Measurements from ENCODE around the gene TMEM25. TPM values are rescaled to one million over a fixed set of nuclear protein-coding genes. Genes with fewer than 3 reads are reported as not detected.
A peak's percentile ranks its signal among the peaks of the same experiment; 100 is the strongest.

The TMEM25 gene
- total and polyA plus RNA-seq, 2 of the 13 experiments (the other 11 are each of a cell fraction or from before 2014, with no cell fraction given) = 7.5 to 17.2 TPM

DNA sequence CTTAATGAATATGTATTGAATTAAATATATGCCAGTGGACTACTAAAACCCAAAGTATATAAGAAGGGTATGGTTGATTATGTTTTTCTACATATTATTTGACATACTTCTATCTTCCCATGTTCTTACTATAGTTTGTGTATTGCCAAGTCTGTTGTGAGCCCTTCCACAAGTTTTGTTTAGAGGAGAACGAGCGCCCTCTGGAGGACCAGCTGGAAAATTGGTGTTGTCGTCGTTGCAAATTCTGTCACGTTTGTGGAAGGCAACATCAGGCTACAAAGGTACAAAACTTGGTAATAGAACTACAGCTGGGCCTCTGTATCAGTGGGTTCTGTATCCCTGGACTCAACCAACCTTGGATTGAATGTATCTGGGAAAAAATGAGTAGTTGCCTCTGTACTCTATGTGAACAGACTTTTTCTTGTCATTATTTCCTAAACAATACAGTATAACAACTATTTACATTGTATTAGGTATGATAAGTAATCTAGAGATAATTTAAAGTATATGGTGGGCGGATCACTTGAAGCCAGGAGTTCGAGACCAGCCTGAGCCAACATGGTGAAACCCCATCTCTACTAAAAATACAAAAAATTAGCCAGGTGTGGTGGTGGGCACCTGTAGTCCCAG is 42.4 kb upstream of the TMEM25 start (continued):
- TF ChIP-seq, protein P1, sequence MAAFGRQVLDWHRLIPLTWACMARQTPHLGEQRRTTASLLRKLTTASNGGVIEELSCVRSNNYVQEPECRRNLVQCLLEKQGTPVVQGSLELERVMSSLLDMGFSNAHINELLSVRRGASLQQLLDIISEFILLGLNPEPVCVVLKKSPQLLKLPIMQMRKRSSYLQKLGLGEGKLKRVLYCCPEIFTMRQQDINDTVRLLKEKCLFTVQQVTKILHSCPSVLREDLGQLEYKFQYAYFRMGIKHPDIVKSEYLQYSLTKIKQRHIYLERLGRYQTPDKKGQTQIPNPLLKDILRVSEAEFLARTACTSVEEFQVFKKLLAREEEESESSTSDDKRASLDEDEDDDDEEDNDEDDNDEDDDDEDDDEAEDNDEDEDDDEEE (CRISPR knock-in tag; IDR thresholded peaks at IDR 0.05) = no peak
- TF ChIP-seq ZNF646 (CRISPR knock-in tag; IDR thresholded peaks at IDR 0.05) (peak; percentile 50; the same call in 1 of the 2 replicates), ZIK1 (CRISPR knock-in tag; IDR thresholded peaks at IDR 0.05; ENCODE audit: borderline replicate concordance, low read depth) (no peak), SAP130 (CRISPR knock-in tag; IDR thresholded peaks at IDR 0.05; ENCODE audit: low read depth) (peak; percentile 36; the same call in 1 of the 2 replicates), CHD2 (IDR thresholded peaks at IDR 0.05; ENCODE audit: low read depth, low read length) (no peak), U2AF2 (IDR thresholded peaks at IDR 0.05; ENCODE audit: low read depth, low read length) (no peak), BHLHE40 (IDR thresholded peaks at IDR 0.05; ENCODE audit: low read length) (0 out of 2 replicates have a peak, but pooled peaks have one; percentile 51), ZNF124 (CRISPR knock-in tag; IDR thresholded peaks at IDR 0.05) (no peak), THYN1 (CRISPR knock-in tag; IDR thresholded peaks at IDR 0.05; ENCODE audit: borderline replicate concordance, low read depth) (0 out of 2 replicates have a peak, but pooled peaks have one; percentile 33), ZNF629 (CRISPR knock-in tag; conservative IDR thresholded peaks at IDR 0.05) (no peak), MIXL1 (CRISPR knock-in tag; IDR thresholded peaks at IDR 0.05) (0 out of 2 replicates have a peak, but pooled peaks have one; percentile 35), ZNF781 (CRISPR knock-in tag; IDR thresholded peaks at IDR 0.05; ENCODE audit: borderline replicate concordance, not compliant biosample characterization) (no peak), ZMAT3 (CRISPR knock-in tag; conservative IDR thresholded peaks at IDR 0.05) (no peak), FOXO1 (CRISPR knock-in tag; IDR thresholded peaks at IDR 0.05) (0 out of 2 replicates have a peak, but pooled peaks have one; percentile 23), ZHX1 (CRISPR knock-in tag; IDR thresholded peaks at IDR 0.05; ENCODE audit: low read depth) (no peak), GATAD1 (CRISPR knock-in tag; IDR thresholded peaks at IDR 0.05) (peak; percentile 27; the same call in 1 of the 2 replicates), EZH2 (conservative IDR thresholded peaks at IDR 0.05; ENCODE audit: low read depth, low read length) (no peak), ZNF251 (CRISPR knock-in tag; IDR thresholded peaks at IDR 0.05) (no peak), STAG1 (CRISPR knock-in tag; IDR thresholded peaks at IDR 0.05) (peak; percentile 87)

Data from HepG2 (cell line).